ENCODE data around the gene PDE8B.

PDE8B gene

DNA sequence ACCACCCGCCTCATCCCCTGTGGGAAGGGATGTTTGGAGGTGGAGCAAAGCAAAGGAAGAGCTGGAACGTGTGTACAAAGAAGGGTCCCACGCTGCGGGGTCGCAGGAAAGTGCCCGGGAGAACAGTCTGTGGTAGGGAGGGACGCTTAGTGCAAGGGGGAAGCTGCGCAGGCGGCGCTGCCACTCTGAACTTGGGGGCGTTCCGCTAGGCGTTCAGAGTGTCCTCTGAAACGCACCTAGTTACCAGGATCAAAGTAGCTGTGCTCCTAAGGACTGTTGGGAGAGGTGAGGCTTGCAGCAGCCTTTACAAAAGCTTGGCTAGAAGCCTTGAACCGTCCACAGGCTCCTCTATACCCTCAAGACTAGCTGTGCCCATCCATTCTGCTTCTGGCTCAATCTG lies 29.3 kb upstream of the PDE8B start:
- TF ChIP-seq, protein P1, sequence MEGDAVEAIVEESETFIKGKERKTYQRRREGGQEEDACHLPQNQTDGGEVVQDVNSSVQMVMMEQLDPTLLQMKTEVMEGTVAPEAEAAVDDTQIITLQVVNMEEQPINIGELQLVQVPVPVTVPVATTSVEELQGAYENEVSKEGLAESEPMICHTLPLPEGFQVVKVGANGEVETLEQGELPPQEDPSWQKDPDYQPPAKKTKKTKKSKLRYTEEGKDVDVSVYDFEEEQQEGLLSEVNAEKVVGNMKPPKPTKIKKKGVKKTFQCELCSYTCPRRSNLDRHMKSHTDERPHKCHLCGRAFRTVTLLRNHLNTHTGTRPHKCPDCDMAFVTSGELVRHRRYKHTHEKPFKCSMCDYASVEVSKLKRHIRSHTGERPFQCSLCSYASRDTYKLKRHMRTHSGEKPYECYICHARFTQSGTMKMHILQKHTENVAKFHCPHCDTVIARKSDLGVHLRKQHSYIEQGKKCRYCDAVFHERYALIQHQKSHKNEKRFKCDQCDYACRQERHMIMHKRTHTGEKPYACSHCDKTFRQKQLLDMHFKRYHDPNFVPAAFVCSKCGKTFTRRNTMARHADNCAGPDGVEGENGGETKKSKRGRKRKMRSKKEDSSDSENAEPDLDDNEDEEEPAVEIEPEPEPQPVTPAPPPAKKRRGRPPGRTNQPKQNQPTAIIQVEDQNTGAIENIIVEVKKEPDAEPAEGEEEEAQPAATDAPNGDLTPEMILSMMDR (IDR thresholded peaks at IDR 0.05; ENCODE audit: low read depth, low read length, missing control alignments), result no peak

GRCh38 chr5:77181596-77182304 lies 28.7 kb upstream of the PDE8B start:
- Histone ChIP-seq H3K4me3 (ENCODE audit: low read depth, low read length) (no peak overlapping the region), H3K36me3 (replicated peaks) (no peaks in the 10 kb centered on the region), H3K27ac (no peak overlapping the region), H3K27me3 (replicated peaks) (peaks cover 3% of the 10 kb centered on the region)
- DNase-seq, result no peak
- in situ Hi-C loops (cut with HindIII; ENCODE audit: low pct_ligation_motif_present, low sequenced_read_pairs), result no loop called here
- TF ChIP-seq, protein P1 (IDR thresholded peaks at IDR 0.05; ENCODE audit: low read depth, low read length, missing control alignments), result no peak

More for the DNA sequence above, 29.3 kb upstream of the PDE8B start:
- Histone ChIP-seq H3K27ac (no peak overlapping the region), H3K4me3 (ENCODE audit: low read depth, low read length) (no peak overlapping the region), H3K36me3 (replicated peaks) (no peaks in the 10 kb centered on the region), H3K27me3 (replicated peaks) (peaks cover 3% of the 10 kb centered on the region)
- in situ Hi-C loops (cut with HindIII; ENCODE audit: low pct_ligation_motif_present, low sequenced_read_pairs), result no loop called here
- DNase-seq, result no peak

- in situ Hi-C loops (cut with HindIII; ENCODE audit: low pct_ligation_motif_present, low sequenced_read_pairs), result no loop called here
- Histone ChIP-seq H3K27me3 (replicated peaks) (peaks cover 3% of the 10 kb centered on the region), H3K36me3 (replicated peaks) (no peaks in the 10 kb centered on the region), H3K27ac (no peak overlapping the region), H3K4me3 (ENCODE audit: low read depth, low read length) (no peak overlapping the region)
- TF ChIP-seq, protein P1 (IDR thresholded peaks at IDR 0.05; ENCODE audit: low read depth, low read length, missing control alignments), result no peak
- no peak for DNase-seq
Measured at GRCh38 chr5:77182367-77182766, 28.1 kb upstream of the PDE8B start.

- Histone ChIP-seq H3K27me3 (replicated peaks) (no peaks in the 10 kb centered on the region), H3K36me3 (replicated peaks) (no peaks in the 10 kb centered on the region), H3K27ac (no peak overlapping the region), H3K4me3 (ENCODE audit: low read depth, low read length) (no peak overlapping the region)
- TF ChIP-seq, protein P1 (IDR thresholded peaks at IDR 0.05; ENCODE audit: low read depth, low read length, missing control alignments), result no peak
- no peak for DNase-seq
- in situ Hi-C loops (cut with HindIII; ENCODE audit: low pct_ligation_motif_present, low sequenced_read_pairs), result no loop called here
Measured at GRCh38 chr5:77186652-77187370, 23.7 kb upstream of the PDE8B start.

DNA sequence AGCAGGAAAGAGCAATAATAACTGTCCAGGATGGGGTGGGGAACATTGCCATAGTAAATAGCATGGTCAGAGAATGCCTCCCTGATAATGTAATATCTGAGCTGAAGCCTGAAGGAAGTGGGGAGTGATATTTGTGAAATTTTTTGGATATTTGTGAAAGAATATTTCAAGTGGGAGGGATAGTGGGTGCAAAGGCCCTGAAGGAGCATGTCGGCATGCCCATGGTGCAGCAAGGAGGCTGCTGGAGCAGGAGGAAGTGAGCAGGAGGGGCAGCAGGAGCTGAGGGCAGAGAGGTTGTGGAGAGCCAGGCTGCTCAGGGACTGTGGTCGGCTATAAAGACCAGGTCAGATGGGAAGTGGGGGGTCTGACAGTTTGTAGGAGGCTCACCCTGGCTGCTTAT lies 21.1 kb upstream of the PDE8B start:
- no peaks in the 10 kb centered on the region for H3K36me3 ChIP-seq (replicated peaks)
- TF ChIP-seq, protein P1 (IDR thresholded peaks at IDR 0.05; ENCODE audit: low read depth, low read length, missing control alignments), result no peak
- no peak overlapping the region for H3K27ac ChIP-seq
- DNase-seq, result no peak
- in situ Hi-C loops (cut with HindIII; ENCODE audit: low pct_ligation_motif_present, low sequenced_read_pairs), result no loop called here
- H3K27me3 ChIP-seq (replicated peaks), result no peaks in the 10 kb centered on the region
- H3K4me3 ChIP-seq (ENCODE audit: low read depth, low read length), result no peak overlapping the region

All from brain microvascular endothelial cell (primary cell).